ENCODE results near the gene FURIN. TPM values are rescaled to one million over a fixed set of nuclear protein-coding genes. Genes with fewer than 3 reads are reported as not detected.
"Not testable (repeated sequence)": the region's sequence is repeated elsewhere in the genome, so short reads cannot be mapped to it uniquely, and the experiment has no call there.

Gene FURIN
- total RNA-seq, 2 experiments from 2014 or later: 443 to 448 TPM

GRCh38 chr15:90918034-90918788 lies 49.8 kb downstream of the FURIN start:
- Mint-ChIP-seq H3K36me3 (ENCODE audit: low read depth) (peaks cover 49% of the 10 kb centered on the region), H3K4me1 (ENCODE audit: low read depth) (peaks cover 7% of the 10 kb centered on the region), H3K27me3 (ENCODE audit: low read depth) (no peaks in the 10 kb centered on the region), H3K27ac (no peak overlapping the region), H3K9me3 (no peaks in the 10 kb centered on the region), H3K4me3 (no peak overlapping the region)
- no peak for DNase-seq
- intact Hi-C loops (cut with micrococcal nuclease): no loop called here
- CTCF ChIA-PET: no interaction called here

GRCh38 chr15:90918835-90919234 lies 50.4 kb downstream of the FURIN start:
- CTCF ChIA-PET: no interaction called here
- H3K27me3 Mint-ChIP-seq (ENCODE audit: low read depth): no peaks in the 10 kb centered on the region
- intact Hi-C loops (cut with micrococcal nuclease): no loop called here
- no peak for DNase-seq
- H3K36me3 Mint-ChIP-seq (ENCODE audit: low read depth): peaks cover 43% of the 10 kb centered on the region
- H3K4me1 Mint-ChIP-seq (ENCODE audit: low read depth): peaks cover 9% of the 10 kb centered on the region
- H3K9me3 Mint-ChIP-seq: no peaks in the 10 kb centered on the region
- H3K27ac Mint-ChIP-seq: no peak overlapping the region
- H3K4me3 Mint-ChIP-seq: no peak overlapping the region

GRCh38 chr15:90921887-90922286 lies 53.5 kb downstream of the FURIN start:
- no peak for DNase-seq
- peaks cover 36% of the 10 kb centered on the region for H3K36me3 Mint-ChIP-seq (ENCODE audit: low read depth)
- CTCF ChIA-PET: interaction anchor here (3.4 kb wide), 1 partner anchor 11 kb away, joined by 30 read pairs; the partner anchor contains the start of gene HDDC3
- intact Hi-C loops (cut with micrococcal nuclease): no loop called here
- H3K27me3 Mint-ChIP-seq (ENCODE audit: low read depth): no peaks in the 10 kb centered on the region
- H3K9me3 Mint-ChIP-seq: no peaks in the 10 kb centered on the region
- no peak overlapping the region for H3K4me3 Mint-ChIP-seq
- peak overlapping the region; percentile 36 for H3K27ac Mint-ChIP-seq
- peaks cover 18% of the 10 kb centered on the region for H3K4me1 Mint-ChIP-seq (ENCODE audit: low read depth)

- intact Hi-C loops (cut with micrococcal nuclease); H3K27me3 Mint-ChIP-seq (ENCODE audit: low read depth); H3K9me3 Mint-ChIP-seq; H3K4me3 Mint-ChIP-seq: not testable (repeated sequence)
- peaks cover 30% of the 10 kb centered on the region for H3K36me3 Mint-ChIP-seq (ENCODE audit: low read depth)
- peak overlapping the region; percentile 68 for H3K27ac Mint-ChIP-seq
- peak; percentile 45 for DNase-seq
- H3K4me1 Mint-ChIP-seq (ENCODE audit: low read depth): peaks cover 18% of the 10 kb centered on the region
- CTCF ChIA-PET: interaction anchor here (0.6 to 3.4 kb wide), 3 partner anchors 10 to 162 kb away, joined by 4 to 30 read pairs (median 5); partner anchors contain the start of genes HDDC3 and MAN2A2
Observed at GRCh38 chr15:90922712-90923322, 54.4 kb downstream of the FURIN start.

- no peak overlapping the region for H3K4me3 Mint-ChIP-seq
- DNase-seq: peak; percentile 36
- H3K27me3 Mint-ChIP-seq (ENCODE audit: low read depth): no peaks in the 10 kb centered on the region
- H3K4me1 Mint-ChIP-seq (ENCODE audit: low read depth): peaks cover 23% of the 10 kb centered on the region
- CTCF ChIA-PET: interaction anchor here (1.9 to 2.8 kb wide), 2 partner anchors 10 to 23 kb away, joined by 4 to 19 read pairs; partner anchors contain the start of gene UNC45A
- H3K9me3 Mint-ChIP-seq: no peaks in the 10 kb centered on the region
- peaks cover 18% of the 10 kb centered on the region for H3K36me3 Mint-ChIP-seq (ENCODE audit: low read depth)
- intact Hi-C loops (cut with micrococcal nuclease): no loop called here
- H3K27ac Mint-ChIP-seq: no peak overlapping the region
Observed at GRCh38 chr15:90924375-90924774, 56.0 kb downstream of the FURIN start.

GRCh38 chr15:90926766-90927165 lies 58.4 kb downstream of the FURIN start:
- H3K4me1 Mint-ChIP-seq (ENCODE audit: low read depth): peaks cover 36% of the 10 kb centered on the region
- CTCF ChIA-PET: interaction anchor here (0.7 to 1.7 kb wide), 2 partner anchors 41 to 221 kb away, joined by 3 to 5 read pairs; no protein-coding TSS in a partner anchor

GRCh38 chr15:90928106-90928505 lies 59.7 kb downstream of the FURIN start:
- H3K27ac Mint-ChIP-seq; H3K9me3 Mint-ChIP-seq; intact Hi-C loops (cut with micrococcal nuclease); H3K4me3 Mint-ChIP-seq; CTCF ChIA-PET; H3K27me3 Mint-ChIP-seq (ENCODE audit: low read depth); DNase-seq: not testable (repeated sequence)
- H3K4me1 Mint-ChIP-seq (ENCODE audit: low read depth): peaks cover 33% of the 10 kb centered on the region
- peaks cover 18% of the 10 kb centered on the region for H3K36me3 Mint-ChIP-seq (ENCODE audit: low read depth)

More at GRCh38 chr15:90926766-90927165, 58.4 kb downstream of the FURIN start:
- intact Hi-C loops (cut with micrococcal nuclease); DNase-seq; H3K4me3 Mint-ChIP-seq; H3K9me3 Mint-ChIP-seq; H3K27ac Mint-ChIP-seq; H3K27me3 Mint-ChIP-seq (ENCODE audit: low read depth): not testable (repeated sequence)
- peaks cover 19% of the 10 kb centered on the region for H3K36me3 Mint-ChIP-seq (ENCODE audit: low read depth)

- Mint-ChIP-seq H3K4me3 (peak overlapping the region; percentile 99), H3K4me1 (ENCODE audit: low read depth) (peaks cover 30% of the 10 kb centered on the region), H3K27ac (peak overlapping the region; percentile 100), H3K36me3 (ENCODE audit: low read depth) (peaks cover 18% of the 10 kb centered on the region), H3K27me3 (ENCODE audit: low read depth) (no peaks in the 10 kb centered on the region), H3K9me3 (no peaks in the 10 kb centered on the region)
- CTCF ChIA-PET: interaction anchor here (0.6 to 8.9 kb wide), 4 partner anchors 16 to 104 kb away, joined by 3 to 169 read pairs (median 54); partner anchors contain the start of genes MAN2A2 and RCCD1
- DNase-seq: no peak
- intact Hi-C loops (cut with micrococcal nuclease): loop anchor here (1.0 to 10.0 kb wide), 5 partner anchors 57 to 607 kb away; partner anchors contain the start of genes BLM and IQGAP1
Observed at GRCh38 chr15:90929246-90930019, 61.0 kb downstream of the FURIN start.

- intact Hi-C loops (cut with micrococcal nuclease): loop anchor here (1.0 to 10.0 kb wide), 7 partner anchors 29 to 609 kb away; partner anchors contain the start of genes BLM and IQGAP1
- H3K4me1 Mint-ChIP-seq (ENCODE audit: low read depth): peaks cover 32% of the 10 kb centered on the region
Observed at GRCh38 chr15:90930861-90931574, 62.6 kb downstream of the FURIN start.

GRCh38 chr15:90931575-90931827 lies 63.1 kb downstream of the FURIN start:
- Mint-ChIP-seq H3K27me3 (ENCODE audit: low read depth) (no peaks in the 10 kb centered on the region), H3K4me3 (peak overlapping the region; percentile 99), H3K27ac (peak overlapping the region; percentile 100), H3K4me1 (ENCODE audit: low read depth) (peaks cover 37% of the 10 kb centered on the region), H3K9me3 (no peaks in the 10 kb centered on the region), H3K36me3 (ENCODE audit: low read depth) (peaks cover 21% of the 10 kb centered on the region)
- CTCF ChIA-PET: interaction anchor here (0.6 to 8.9 kb wide), 30 partner anchors 8 to 612 kb away, joined by 3 to 169 read pairs (median 4); partner anchors contain the start of genes BLM, FES, MAN2A2 and RCCD1
- no peak for DNase-seq
- intact Hi-C loops (cut with micrococcal nuclease): loop anchor here (1.0 to 10.0 kb wide), 6 partner anchors 29 to 609 kb away; partner anchors contain the start of gene IQGAP1

More at GRCh38 chr15:90930861-90931574, 62.6 kb downstream of the FURIN start:
- Mint-ChIP-seq H3K4me3 (peak overlapping the region; percentile 99), H3K9me3 (no peaks in the 10 kb centered on the region), H3K27ac (peak overlapping the region; percentile 100), H3K27me3 (ENCODE audit: low read depth) (no peaks in the 10 kb centered on the region), H3K36me3 (ENCODE audit: low read depth) (peaks cover 17% of the 10 kb centered on the region)
- CTCF ChIA-PET: interaction anchor here (0.6 to 8.9 kb wide), 24 partner anchors 9 to 611 kb away, joined by 3 to 169 read pairs (median 4); partner anchors contain the start of genes BLM, FES, MAN2A2 and RCCD1
- DNase-seq: peak; percentile 33

Data from activated naive CD4-positive, alpha-beta T cell treated with anti-CD3 and anti-CD28 coated beads for 36 hours (primary cell).